Astrocyte of the hippocampus (primary cell): ENCODE measurements around the gene IMPDH2.

Experiments used
- DNase-seq: peaks from one replicate; pipeline ENCODE4 v3.0.0; 2011; ENCODE audit warnings: low read depth, low spot score

IMPDH2 gene

GRCh38 chr3:48983096-48983495, 46.1 kb downstream of the IMPDH2 start:
- DNase-seq = no peak

- DNase-seq = no peak
Observed at GRCh38 chr3:48982686-48983085, 46.5 kb downstream of the IMPDH2 start.

GRCh38 chr3:48982016-48982415, 47.2 kb downstream of the IMPDH2 start:
- no peak for DNase-seq

- no peak for DNase-seq
Observed at GRCh38 chr3:48980295-48980694, 48.9 kb downstream of the IMPDH2 start.

- DNase-seq = no peak
Observed at GRCh38 chr3:48979451-48979850, 49.7 kb downstream of the IMPDH2 start.
